Measurements from ENCODE around the gene RBM43.

- TF ChIP-seq EP300 (IDR thresholded peaks at IDR 0.05; ENCODE audit: low read depth) (no peak), POLR2A (IDR thresholded peaks at IDR 0.05) (no peak)
Observed at GRCh38 chr2:151302879-151303278, 41.2 kb upstream of the RBM43 start.

All from transverse colon (tissue), 1 donor.